HG03575 (cell line): ENCODE data around the gene CPNE4.
"Not testable (repeated sequence)": the region's sequence is repeated elsewhere in the genome, so short reads cannot be mapped to it uniquely, and the experiment has no call there.

Experiments
- ATAC-seq: cut with Tn5 transposase; IDR thresholded peaks from one replicate; pipeline ENCODE4 v1.9.1; 2021; ENCODE audit not compliant: unreplicated experiment, insufficient number of reproducible peaks, low FRiP score; ENCODE audit errors: extremely low read depth

Gene CPNE4

DNA sequence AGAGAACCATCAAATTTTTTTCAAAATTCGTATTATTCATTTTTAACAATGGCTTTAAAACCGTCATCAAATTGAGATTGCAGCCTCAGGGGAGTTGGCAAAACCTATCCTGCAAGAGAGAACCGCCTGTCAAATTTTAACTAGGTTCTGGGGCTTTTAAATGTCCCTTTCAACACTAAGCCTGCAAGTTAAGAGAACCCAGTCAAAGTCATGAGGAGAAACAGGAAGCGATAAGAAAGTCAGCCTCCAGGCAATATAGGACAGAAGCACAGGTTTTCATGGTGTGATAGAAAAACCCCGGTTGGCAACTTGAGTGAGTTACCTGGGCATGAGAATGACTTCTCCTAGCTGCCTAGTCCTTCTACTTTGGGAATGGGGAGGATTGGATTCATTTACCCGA, 59.8 kb downstream of the CPNE4 start:
- ATAC-seq, result no peak

DNA sequence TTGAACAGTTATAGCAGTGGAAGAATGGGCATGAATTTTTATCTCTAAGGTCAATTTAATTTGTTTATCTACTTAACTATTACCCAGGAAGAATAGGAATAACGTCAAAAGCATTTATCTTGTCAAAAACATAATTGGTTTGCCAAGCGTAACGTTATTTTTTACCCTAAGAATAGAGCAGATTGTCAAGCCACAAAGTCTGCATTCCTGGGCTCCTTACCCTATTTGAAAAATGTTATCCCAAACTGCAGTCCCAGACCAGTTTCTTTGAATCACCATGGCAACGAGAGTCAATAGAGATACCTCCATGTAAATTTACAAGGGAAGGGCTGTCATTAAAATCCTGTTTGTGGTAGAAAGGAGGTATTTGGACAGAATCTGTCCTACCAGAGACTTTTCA, 61.1 kb downstream of the CPNE4 start:
- no peak for ATAC-seq

DNA sequence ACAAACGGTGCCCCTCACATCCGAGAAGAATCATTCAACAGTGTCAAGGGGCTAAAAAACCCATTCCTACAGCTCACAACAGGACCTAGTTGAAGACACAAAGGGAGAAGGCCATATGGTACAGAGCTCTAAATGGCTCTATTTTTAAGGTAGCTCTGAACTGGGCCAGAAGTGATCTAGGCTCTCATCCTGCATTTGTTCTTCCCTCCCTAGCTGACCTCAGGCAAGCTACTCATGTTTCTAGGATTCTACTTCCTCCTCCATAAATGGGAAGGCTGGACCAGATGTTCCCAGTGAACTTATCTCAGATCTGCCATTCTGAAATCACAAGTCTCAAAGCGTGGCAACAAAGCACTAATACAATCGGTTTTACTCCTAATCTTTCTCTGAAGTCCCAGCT, 62.3 kb downstream of the CPNE4 start:
- no peak for ATAC-seq

DNA sequence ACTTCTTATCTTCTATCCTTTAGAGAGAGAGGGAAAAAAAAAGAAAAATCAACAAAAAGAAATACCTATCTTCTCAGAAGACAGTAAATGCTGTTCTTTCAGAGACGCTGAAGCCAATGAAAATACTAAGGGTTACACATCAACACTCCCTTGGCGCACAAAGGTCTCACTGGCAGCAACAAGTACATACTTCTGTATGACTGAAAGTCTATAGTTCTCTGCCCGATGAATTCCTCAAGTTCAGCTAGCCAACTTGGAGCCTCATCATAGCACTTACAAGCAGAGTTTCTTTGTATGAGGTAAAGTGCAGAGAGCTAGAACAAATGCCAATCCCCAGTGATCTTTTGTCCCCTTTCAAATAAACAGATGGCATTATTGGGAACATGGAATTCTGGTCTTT, 62.7 kb downstream of the CPNE4 start:
- no peak for ATAC-seq

DNA sequence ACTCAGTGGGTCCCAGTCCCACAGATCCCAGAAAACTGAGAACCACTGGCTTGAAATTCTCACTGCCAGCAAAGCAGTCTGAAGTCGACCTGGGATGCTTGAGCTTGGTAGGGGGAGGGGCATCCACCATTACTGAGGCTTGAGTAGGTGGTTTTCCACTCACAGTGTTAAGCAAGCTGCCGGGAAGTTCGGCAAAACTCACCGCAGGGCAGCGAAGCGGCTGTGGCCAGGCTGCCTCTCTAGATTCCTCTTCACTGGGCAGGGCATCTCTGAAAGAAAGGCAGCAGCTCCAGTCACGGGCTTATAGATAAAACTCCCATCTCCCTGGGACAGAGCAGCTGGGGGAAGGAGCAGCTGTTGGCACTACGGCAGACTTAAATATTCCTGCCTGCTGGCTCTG, 71.4 kb downstream of the CPNE4 start:
- ATAC-seq, result not testable (repeated sequence)

DNA sequence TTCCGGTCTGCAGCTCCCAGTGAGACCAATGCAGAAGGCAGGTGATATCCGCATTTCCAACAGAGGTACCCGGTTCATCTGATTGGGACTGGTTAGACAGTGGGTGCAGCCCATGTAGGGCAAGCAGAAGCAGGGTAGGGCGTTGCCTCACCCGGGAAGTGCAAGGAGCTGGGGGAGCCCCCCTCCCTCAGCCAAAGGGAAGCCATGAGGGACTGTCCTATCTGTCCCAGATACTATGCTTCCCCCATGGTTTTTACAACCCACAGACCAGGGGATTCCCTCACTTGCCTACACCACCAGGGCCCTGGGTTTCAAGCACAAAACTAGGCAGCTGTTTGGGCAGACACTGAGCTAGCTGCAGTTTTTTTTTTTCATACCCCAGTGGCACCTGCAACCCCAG, 71.8 kb downstream of the CPNE4 start:
- ATAC-seq, result no peak

DNA sequence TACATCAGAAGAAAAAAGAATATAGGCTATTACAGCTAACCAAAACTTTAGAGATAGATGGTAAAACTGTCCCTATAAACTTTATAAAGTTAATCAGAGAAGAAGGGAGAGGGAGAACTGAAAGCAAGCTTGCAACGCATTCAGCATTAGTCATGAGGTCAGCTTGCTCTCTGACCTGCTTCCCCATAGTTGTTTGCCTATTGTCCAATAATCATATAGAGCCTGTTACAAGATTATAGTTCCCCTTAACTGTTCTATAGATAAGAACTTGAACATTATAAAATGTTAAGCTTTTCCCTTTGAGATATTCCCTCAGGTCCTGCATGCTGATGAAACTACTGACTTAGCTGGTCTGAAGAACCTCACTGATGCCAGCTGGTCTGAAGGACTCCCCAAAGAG, 74.5 kb downstream of the CPNE4 start:
- no peak for ATAC-seq

DNA sequence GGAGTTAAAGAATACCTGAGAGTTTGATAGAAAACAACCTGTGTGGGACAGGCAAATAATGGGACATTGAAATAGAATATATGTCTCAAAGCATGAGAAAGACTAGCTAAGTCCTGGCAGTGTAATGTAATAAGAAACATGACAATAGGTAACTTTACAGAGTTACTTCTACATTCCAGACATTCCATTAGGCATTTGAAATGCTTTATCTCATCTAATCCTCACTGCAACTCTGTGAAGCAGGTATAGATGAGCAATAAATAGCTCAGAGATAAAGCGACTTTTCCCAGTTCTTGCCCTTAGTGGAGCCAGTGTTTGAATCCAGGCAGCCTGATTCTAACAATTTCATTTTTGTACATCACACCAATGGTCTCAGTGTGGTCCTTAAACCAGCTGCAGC, 76.8 kb downstream of the CPNE4 start:
- no peak for ATAC-seq

DNA sequence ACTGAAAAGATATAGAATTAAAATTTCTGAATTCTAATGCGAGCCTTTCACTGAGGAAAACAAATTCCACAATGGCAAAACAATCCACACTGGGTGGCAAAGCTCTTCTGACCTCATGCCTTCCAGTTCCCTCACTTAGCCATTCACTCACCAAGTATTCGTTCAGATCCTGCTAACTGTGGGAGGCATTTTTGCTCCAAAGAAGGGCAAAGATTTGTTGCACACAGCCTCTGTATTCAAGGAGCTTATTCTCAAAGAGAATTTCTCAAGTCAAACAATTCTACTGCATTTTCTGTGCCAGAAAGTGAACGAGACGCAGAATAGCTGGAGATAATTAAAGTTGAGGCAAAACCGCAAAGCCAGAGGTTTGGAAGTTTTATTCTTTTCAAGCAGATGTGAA, 77.3 kb downstream of the CPNE4 start:
- no peak for ATAC-seq

DNA sequence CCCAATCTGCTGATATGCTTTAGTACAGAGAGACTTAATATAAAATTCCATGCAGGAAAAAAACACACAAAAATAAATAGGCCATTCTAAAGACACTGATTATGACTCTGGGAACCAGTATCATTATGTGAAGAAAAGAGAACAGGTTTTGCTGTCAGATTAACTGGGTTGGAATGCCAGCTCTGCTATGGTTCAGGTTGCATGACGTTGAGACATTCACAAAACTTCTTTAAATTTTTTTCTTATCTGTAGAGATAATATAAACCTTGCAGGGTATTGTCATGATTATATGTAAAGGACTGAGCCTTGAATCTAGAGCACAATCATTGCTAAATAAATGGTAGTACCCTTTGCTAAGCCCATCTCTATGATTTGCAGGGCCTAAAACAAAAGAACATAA, 86.0 kb downstream of the CPNE4 start:
- no peak for ATAC-seq

DNA sequence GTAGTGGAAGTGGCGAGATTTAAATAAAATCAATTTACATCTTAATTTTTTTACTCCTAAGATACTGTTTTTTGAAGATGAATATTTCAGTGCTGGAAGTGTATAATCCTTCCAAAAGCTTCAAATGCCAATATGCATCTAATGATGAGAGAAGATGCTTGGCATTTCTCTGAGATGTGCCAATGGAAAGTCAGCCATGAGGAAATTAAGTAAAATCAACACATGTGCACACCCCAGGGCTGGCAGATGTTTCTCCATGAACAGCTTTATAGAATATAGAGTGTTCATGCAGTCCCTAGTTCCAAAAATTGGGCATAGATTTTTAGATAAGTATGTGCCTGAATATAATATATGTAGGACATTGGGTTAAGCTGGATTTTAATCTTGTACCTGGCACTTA, 90.1 kb downstream of the CPNE4 start:
- no peak for ATAC-seq

DNA sequence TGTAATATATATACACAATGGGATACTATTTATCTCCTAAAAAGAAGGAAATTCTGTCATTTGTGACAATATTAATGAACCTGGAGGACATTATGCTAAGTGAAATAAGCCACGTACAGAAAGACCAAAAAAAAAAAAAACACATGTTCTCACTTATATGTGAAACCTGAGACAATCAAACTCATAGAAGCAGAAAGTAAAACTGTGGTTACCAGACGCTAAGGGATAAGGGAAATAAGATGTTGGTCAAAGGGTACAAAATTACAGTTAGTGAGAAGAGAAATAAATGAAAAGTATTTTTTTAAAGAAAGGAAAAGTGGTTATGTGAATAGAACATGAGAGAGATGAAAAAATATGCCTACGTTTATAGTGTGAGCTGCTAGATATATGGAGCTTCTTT, 101.1 kb downstream of the CPNE4 start:
- ATAC-seq, result no peak

DNA sequence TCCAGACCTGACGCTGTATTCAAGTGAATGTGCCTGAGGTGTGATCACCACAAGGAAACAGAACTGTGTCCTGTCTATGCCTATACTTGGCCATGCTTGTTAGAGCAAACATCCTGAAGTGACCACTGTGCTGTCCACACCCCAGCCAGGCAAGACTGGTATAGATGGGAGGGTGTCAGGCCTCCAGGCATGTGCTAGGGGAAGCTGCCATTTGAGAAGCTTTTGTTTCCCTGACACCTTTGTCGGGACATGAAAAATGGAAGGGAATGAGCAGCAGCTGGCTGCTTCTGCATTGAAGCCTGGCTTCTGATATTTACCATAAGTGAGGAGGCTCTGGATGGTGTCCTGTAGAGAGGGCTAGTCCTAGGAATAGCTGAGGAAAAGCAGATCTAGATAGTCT, 106.2 kb downstream of the CPNE4 start:
- ATAC-seq, result no peak

DNA sequence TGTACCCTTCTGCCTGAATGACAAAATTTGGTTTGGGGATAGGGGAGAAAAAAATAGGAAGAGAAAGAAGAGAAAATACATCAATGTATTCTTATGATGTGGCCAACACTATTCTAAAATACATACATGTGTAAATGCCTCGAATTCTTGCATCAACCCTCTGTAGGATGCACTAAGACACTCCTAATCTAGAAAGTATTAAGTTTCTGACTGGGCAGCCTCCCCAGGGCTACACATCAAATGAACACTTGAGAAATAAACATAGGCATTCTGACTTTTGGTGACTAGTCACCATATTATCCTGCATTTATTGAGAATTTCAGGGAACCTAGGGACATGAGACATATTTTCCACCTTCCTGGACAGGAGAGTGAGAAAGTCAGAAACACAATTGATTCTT, 109.2 kb downstream of the CPNE4 start:
- no peak for ATAC-seq

DNA sequence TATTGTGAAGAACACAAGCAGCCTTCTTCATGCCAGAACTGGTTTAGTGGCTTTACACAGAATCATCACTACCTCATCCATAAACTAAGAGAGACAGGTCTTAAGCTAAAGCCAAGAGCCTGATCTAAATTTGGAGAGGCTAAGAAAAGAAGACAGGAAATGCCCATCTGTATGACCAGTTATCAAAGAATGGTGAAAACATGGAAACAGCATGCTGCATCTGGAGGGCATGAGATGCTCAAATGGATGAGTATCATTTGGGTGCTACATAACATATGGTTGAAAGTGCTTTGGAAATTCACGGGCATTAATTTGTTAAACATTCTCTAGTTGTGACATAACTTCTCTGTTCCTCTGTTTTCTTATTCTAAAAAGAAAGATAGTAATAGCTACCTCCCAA, 112.5 kb downstream of the CPNE4 start:
- no peak for ATAC-seq

DNA sequence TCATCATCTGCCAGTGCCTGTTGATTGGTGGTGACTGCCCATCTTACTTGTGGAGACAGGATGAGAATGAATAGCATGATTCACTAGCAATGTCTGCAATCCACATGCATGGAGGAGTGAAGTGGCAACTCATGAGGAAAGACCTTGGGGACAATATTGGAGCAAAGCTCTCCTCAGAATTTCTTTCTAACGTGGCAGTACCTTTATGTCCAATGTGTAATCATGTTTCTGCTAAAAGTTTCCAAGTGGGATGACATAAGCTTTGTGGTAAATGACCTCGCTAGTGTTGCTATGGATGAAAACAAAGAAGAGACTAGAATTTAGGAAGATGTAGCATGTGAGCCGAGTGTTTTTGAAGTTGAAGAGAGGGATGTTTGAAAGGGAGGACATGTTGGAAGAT, 117.8 kb downstream of the CPNE4 start:
- no peak for ATAC-seq

DNA sequence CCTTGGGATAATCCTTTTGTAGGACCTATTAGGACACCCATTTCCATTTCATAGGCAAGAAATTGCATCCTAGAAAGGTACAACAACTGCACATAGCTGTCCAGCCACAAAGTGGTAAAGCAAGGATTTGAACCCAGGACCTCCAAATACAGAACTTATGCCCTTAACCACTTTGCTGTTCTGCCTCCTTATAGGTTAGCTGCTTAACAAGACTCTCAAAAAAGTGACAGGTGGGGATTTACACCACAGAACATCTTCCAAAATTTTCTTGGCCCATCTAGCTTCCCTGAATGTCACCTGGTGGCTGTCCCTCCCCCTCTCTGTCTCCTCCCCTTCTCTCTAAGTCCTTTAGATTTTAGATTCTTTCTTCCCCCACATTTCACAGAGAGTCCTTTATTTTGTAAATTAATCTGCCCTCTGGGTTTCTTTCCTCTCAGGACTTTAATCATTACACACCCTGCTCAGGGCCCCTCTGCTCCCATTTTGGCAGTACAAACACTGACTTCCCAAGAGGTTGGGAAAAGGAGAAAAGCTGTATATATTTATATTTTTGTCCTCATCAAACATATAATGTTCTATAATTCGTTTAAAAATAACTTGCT, 120.6 kb downstream of the CPNE4 start:
- ATAC-seq, result no peak

DNA sequence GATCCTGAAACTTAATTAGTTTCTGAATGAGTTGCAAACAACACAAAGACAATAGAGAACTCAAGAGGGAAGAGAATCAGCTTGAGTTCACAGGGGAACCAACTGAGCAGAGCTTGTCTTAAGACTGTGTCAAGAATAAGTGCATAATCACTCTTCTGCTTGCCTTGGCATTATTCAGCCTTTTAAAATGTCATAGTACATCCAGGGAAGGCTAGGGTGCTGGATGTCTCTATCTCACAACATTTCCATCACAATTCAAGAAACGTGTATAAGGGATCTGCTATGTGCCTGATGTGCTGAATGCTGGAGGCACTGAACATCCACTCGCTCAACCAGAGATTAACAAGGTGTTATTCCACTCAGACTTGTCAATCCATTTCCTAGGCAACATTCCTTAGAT, 122.6 kb downstream of the CPNE4 start:
- ATAC-seq, result no peak

DNA sequence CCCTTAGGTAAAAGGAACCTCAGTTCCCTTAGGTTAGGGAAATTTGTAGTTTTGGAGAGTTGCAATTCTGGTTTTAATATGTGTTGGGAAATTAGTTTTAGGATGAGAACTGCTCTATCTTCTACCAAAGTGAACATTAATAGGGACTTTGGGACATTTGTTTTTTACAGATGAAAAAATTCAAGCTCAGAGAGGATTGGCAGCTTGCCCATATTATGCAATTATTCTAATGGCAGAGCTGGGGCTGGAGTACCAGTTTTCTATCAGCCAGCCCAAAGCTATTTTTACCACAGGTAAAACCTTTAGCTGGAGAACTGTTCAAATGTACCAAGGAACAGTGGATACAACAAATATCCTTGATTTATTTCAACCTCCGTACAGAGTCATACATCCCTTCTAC, 127.0 kb downstream of the CPNE4 start:
- no peak for ATAC-seq

DNA sequence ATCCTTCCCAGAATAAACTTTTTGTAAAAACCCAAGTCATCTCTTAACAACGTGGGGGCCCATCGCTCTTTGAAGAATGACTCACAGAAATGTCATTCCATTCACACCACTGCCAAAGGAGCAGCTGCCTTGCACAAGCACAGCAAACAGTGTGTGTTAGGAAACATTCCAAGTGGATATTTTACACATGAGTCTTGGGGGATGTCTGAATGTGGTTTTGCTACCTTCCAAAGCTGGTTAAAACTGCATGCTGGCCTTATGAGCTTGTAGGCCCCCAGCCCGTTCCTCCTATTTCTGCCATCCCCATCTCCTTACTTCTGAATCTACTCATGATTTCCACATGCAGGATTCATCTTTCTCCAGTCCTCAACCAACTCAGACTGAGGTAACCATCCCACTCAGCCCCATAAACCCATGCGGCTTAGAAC, 130.8 kb downstream of the CPNE4 start:
- no peak for ATAC-seq

DNA sequence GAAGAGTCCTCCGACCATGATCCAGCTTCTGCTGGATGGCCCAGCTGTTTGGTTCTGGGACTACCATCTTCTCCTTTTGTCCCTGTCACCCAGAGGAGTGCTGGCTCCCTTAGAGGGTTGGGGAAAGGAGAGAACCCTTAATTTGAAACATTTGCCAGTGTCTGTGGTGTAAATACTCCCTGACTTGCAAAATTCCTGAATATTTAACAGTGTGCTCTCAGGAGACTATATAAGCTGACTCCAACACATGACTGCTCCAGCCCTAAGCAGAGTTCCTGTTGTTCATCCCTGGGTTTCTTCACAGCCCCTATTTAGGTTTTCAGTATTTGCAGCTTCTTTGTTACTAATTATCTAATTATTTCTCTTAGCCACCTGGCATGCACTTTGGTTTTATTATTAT, 133.1 kb downstream of the CPNE4 start:
- no peak for ATAC-seq

DNA sequence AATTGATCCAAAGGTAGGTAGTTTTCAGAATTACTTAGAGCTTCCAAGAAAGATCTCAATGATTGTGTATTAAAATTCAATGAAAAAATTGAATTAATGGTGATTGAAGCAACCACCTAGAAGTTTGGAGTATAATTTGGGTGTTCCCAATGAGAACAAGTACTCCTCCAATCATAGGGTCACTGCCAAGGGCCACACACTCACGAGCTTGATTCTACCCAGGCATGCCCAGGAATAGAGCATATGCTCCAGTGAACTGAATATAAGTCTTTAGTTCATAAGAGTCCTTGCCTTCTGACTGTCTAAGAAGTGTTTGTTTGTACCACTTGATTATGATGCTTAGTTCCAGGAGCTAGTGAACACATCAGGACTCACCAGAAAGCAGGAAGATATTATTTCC, 133.9 kb downstream of the CPNE4 start:
- ATAC-seq, result no peak
